Neural cell (in vitro differentiated cells): ENCODE data around the gene AGRN. TPM values are rescaled to one million over a fixed set of nuclear protein-coding genes. Genes with fewer than 3 reads are reported as not detected.

Experiments
- H2AFZ ChIP-seq: fragments of 200-600, 300-800 bp; sonication (generic), shearing (Covaris generic); 2 replicates; pipeline ENCODE4 v1.6.0; 2014; ENCODE audit warnings: low read depth, mild to moderate bottlenecking, antibody characterized with exemption, low read length, moderate library complexity
- H3F3A ChIP-seq: fragments of 200-600 bp; shearing (Covaris generic); 2 replicates; pipeline ENCODE4 v1.6.1; 2016; ENCODE audit warnings: mild to moderate bottlenecking, moderate library complexity, mixed read lengths, antibody characterized with exemption, low read length; ENCODE audit not compliant: insufficient read depth, poor library complexity, severe bottlenecking
- H3K27ac ChIP-seq: fragments of 200-600, 300-800 bp; sonication (generic), shearing (Covaris generic); 2 replicates; pipeline ENCODE4 v1.5.1; 2014; ENCODE audit warnings: mild to moderate bottlenecking, low read length, moderate library complexity
- H3K27me3 ChIP-seq: fragments of 300-800, 200-600 bp; sonication (generic), shearing (Covaris generic); 2 replicates; pipeline ENCODE4 v1.6.0; 2014; ENCODE audit warnings: mild to moderate bottlenecking, low read depth, low read length, moderate library complexity; ENCODE audit not compliant: insufficient read depth
- H3K36me3 ChIP-seq: fragments of 300-800, 200-600 bp; sonication (generic), shearing (Covaris generic); 2 replicates; pipeline ENCODE4 v1.5.1; 2014; ENCODE audit warnings: mild to moderate bottlenecking, antibody characterized with exemption, low read length, moderate library complexity; ENCODE audit not compliant: insufficient read depth
- H3K4me2 ChIP-seq: fragments of 300-800, 200-600 bp; sonication (generic), shearing (Covaris generic); 2 replicates; pipeline ENCODE4 v1.6.0; 2014; ENCODE audit warnings: mild to moderate bottlenecking, low read length
- H3K4me3 ChIP-seq: fragments of 300-800, 200-600 bp; sonication (generic), shearing (Covaris generic); 2 replicates; pipeline ENCODE4 v1.5.1; 2014; ENCODE audit warnings: mild to moderate bottlenecking, low read length, moderate library complexity
- H3K79me2 ChIP-seq: fragments of 200-600 bp; shearing (Covaris generic); replicated peaks from 2 replicates; pipeline ENCODE4 v1.6.0; 2014; ENCODE audit warnings: mild to moderate bottlenecking, low read length, moderate library complexity; ENCODE audit not compliant: insufficient read depth
- H3K9ac ChIP-seq: fragments of 300-800, 200-600 bp; sonication (generic), shearing (Covaris generic); 2 replicates; pipeline ENCODE4 v1.6.1; 2016; ENCODE audit warnings: mild to moderate bottlenecking, low read length, mixed read lengths
- H3K9me2 ChIP-seq: fragments of 200-600 bp; shearing (Covaris generic); 2 replicates; pipeline ENCODE4 v1.6.1; 2016; ENCODE audit warnings: mild to moderate bottlenecking, low read length, mixed read lengths; ENCODE audit not compliant: insufficient read depth
- H3K9me3 ChIP-seq: fragments of 200-600, 300-800 bp; sonication (generic), shearing (Covaris generic); 2 replicates; pipeline ENCODE4 v1.6.1; 2016; ENCODE audit warnings: mild to moderate bottlenecking, mixed run types, low read length, moderate library complexity, mixed read lengths
- H4K20me1 ChIP-seq: fragments of 200-600 bp; shearing (Covaris generic); 2 replicates; pipeline ENCODE4 v1.6.1; 2016; ENCODE audit warnings: mild to moderate bottlenecking, mixed run types; ENCODE audit not compliant: insufficient read depth
- EP300 ChIP-seq: fragments of 450-650 bp; conservative IDR thresholded peaks from 2 replicates; pipeline ENCODE4 v1.6.1; 2014; ENCODE audit warnings: antibody characterized with exemption, mild to moderate bottlenecking, moderate library complexity; ENCODE audit not compliant: poor library complexity, severe bottlenecking
- EZH2 ChIP-seq: fragments of 200-600, 300-800 bp; shearing (Covaris generic), sonication (generic); IDR thresholded peaks from 2 replicates; pipeline ENCODE4 v1.6.1; 2014; ENCODE audit warnings: antibody characterized with exemption, low read length, borderline replicate concordance, mild to moderate bottlenecking; ENCODE audit not compliant: insufficient read depth, poor library complexity, severe bottlenecking
- MXI1 ChIP-seq: fragments of 450-650 bp; conservative IDR thresholded peaks from 2 replicates; pipeline ENCODE4 v1.6.1; 2014; ENCODE audit warnings: antibody characterized with exemption, mild to moderate bottlenecking; ENCODE audit not compliant: poor library complexity, severe bottlenecking
- POLR2AphosphoS5 ChIP-seq: IDR thresholded peaks from 2 replicates; pipeline ENCODE4 v1.6.1; 2012
- RAD21 ChIP-seq: fragments of 450-650 bp; conservative IDR thresholded peaks from 2 replicates; pipeline ENCODE4 v1.6.1; 2014; ENCODE audit warnings: antibody characterized with exemption, mild to moderate bottlenecking, moderate library complexity
- SMC3 ChIP-seq: fragments of 450-650 bp; conservative IDR thresholded peaks from 2 replicates; pipeline ENCODE4 v1.6.1; 2014; ENCODE audit warnings: antibody characterized with exemption, mild to moderate bottlenecking, moderate library complexity; ENCODE audit not compliant: poor library complexity
- TAF1 ChIP-seq: IDR thresholded peaks from 2 replicates; pipeline ENCODE4 v1.6.1; 2012; ENCODE audit warnings: low read depth
- polyA plus RNA-seq: library from polyadenylated mRNA; depleted of rRNA; stranded (reverse); fragments of >200 nt; gene quantifications from 2 replicates; pipeline ENCODE4 v1.2.3, GENCODE V29; 2014
- TF ChIP-seq, protein P1 (sequence below): fragments of 450-650 bp; IDR thresholded peaks from 2 replicates; pipeline ENCODE4 v1.5.1; 2014; ENCODE audit warnings: antibody characterized with exemption, mild to moderate bottlenecking, moderate library complexity; ENCODE audit not compliant: poor library complexity, severe bottlenecking
- TF ChIP-seq, protein P2 (sequence below): IDR thresholded peaks from 2 replicates; pipeline ENCODE4 v1.6.1; 2012; ENCODE audit warnings: borderline replicate concordance

AGRN gene
- polyA plus RNA-seq, 1 donor from 2014 or later, result 104 TPM

DNA sequence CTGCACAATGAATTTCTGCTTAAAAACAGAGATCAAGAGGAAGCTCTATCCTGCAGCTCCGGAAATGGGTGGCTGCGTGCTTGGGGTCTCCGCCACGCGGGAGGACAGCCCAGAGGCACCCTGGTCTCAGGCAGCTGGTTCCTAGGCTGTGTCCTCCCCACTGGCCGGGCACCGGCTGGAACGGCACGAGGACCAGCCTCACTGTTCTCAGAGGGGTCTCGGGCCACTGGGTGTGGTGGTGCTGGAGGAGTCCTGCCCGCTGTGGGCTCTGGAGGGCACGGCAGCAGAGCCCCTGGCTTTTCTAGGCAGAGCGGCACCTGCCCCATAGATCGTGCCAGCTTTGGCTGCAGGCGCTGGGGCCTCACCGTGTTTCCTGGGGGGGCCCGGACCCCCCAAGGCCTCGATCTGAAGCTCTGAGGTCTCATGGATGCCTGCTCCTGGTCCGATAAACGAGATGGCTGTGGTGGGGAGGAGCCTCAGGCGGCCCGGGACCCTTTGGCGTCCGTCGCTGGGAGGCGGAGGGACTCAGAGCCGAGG lies 62.4 kb downstream of the AGRN start:
- Histone ChIP-seq H4K20me1 (no peaks in the 10 kb centered on the region), H3K4me3 (no peak overlapping the region), H2AFZ (no peak overlapping the region), H3K79me2 (no peaks in the 10 kb centered on the region), H3K36me3 (no peaks in the 10 kb centered on the region), H3K9ac (no peak overlapping the region), H3K27me3 (no peaks in the 10 kb centered on the region), H3K27ac (no peak overlapping the region), H3F3A (no peaks in the 10 kb centered on the region), H3K4me2 (no peak overlapping the region), H3K9me3 (no peaks in the 10 kb centered on the region), H3K9me2 (no peaks in the 10 kb centered on the region)
- no peak for TF ChIP-seq RAD21
- TF ChIP-seq, protein P1, sequence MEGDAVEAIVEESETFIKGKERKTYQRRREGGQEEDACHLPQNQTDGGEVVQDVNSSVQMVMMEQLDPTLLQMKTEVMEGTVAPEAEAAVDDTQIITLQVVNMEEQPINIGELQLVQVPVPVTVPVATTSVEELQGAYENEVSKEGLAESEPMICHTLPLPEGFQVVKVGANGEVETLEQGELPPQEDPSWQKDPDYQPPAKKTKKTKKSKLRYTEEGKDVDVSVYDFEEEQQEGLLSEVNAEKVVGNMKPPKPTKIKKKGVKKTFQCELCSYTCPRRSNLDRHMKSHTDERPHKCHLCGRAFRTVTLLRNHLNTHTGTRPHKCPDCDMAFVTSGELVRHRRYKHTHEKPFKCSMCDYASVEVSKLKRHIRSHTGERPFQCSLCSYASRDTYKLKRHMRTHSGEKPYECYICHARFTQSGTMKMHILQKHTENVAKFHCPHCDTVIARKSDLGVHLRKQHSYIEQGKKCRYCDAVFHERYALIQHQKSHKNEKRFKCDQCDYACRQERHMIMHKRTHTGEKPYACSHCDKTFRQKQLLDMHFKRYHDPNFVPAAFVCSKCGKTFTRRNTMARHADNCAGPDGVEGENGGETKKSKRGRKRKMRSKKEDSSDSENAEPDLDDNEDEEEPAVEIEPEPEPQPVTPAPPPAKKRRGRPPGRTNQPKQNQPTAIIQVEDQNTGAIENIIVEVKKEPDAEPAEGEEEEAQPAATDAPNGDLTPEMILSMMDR, result no peak
- TF ChIP-seq, protein P2, sequence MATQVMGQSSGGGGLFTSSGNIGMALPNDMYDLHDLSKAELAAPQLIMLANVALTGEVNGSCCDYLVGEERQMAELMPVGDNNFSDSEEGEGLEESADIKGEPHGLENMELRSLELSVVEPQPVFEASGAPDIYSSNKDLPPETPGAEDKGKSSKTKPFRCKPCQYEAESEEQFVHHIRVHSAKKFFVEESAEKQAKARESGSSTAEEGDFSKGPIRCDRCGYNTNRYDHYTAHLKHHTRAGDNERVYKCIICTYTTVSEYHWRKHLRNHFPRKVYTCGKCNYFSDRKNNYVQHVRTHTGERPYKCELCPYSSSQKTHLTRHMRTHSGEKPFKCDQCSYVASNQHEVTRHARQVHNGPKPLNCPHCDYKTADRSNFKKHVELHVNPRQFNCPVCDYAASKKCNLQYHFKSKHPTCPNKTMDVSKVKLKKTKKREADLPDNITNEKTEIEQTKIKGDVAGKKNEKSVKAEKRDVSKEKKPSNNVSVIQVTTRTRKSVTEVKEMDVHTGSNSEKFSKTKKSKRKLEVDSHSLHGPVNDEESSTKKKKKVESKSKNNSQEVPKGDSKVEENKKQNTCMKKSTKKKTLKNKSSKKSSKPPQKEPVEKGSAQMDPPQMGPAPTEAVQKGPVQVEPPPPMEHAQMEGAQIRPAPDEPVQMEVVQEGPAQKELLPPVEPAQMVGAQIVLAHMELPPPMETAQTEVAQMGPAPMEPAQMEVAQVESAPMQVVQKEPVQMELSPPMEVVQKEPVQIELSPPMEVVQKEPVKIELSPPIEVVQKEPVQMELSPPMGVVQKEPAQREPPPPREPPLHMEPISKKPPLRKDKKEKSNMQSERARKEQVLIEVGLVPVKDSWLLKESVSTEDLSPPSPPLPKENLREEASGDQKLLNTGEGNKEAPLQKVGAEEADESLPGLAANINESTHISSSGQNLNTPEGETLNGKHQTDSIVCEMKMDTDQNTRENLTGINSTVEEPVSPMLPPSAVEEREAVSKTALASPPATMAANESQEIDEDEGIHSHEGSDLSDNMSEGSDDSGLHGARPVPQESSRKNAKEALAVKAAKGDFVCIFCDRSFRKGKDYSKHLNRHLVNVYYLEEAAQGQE, result no peak
- TF ChIP-seq POLR2AphosphoS5, result no peak
- TF ChIP-seq TAF1, result no peak
- no peak for TF ChIP-seq EP300
- no peak for TF ChIP-seq SMC3
- no peak for TF ChIP-seq EZH2
- TF ChIP-seq MXI1, result no peak

DNA sequence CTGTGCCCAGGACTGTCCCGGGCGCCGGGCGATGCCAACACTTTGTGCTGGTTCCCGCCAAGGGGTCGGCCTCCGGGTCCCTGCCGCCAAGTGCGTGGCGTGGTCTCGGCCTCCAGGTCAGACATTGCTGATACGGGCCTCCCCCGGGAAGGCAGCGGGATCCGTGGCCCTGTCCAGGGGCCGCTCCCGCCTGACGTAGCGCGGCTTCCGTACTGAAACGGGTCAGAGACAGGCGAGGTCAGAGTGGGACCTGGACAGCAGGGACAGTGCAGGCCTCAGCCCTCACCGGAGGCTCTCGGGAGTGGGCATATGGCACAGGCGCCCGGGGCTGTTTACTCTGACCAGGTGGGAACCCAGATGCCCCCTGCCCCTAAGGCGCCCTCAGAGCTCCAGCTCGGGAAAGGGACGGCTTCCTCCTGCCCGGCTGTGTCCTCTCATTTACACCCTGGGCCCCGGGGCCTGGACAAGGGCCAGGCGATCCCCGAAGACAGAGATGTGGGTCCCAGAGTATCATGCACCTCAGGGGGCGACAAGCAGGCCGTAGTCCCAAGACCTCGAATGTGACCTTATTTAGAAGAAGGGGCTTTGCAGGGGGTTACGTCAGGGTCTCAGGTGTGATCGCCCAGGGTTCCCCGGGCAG lies 63.0 kb downstream of the AGRN start:
- H3K36me3 ChIP-seq, result no peaks in the 10 kb centered on the region
- H3K9me3 ChIP-seq, result no peaks in the 10 kb centered on the region
- no peaks in the 10 kb centered on the region for H3K27me3 ChIP-seq
- no peaks in the 10 kb centered on the region for H3F3A ChIP-seq
- no peak overlapping the region for H3K4me2 ChIP-seq
- TF ChIP-seq SMC3 (no peak), EZH2 (no peak), POLR2AphosphoS5 (no peak), RAD21 (no peak), TAF1 (no peak), MXI1 (no peak), EP300 (no peak)
- TF ChIP-seq, protein P2, result no peak
- TF ChIP-seq, protein P1, result no peak
- H4K20me1 ChIP-seq, result no peaks in the 10 kb centered on the region
- H3K79me2 ChIP-seq, result no peaks in the 10 kb centered on the region
- no peak overlapping the region for H3K4me3 ChIP-seq
- no peak overlapping the region for H3K27ac ChIP-seq
- H2AFZ ChIP-seq, result no peak overlapping the region
- no peak overlapping the region for H3K9ac ChIP-seq
- no peaks in the 10 kb centered on the region for H3K9me2 ChIP-seq
